Astrocyte (in vitro differentiated cells and primary cell): ENCODE results near the gene GLB1L2. TPM values are rescaled to one million over a fixed set of nuclear protein-coding genes. Genes with fewer than 3 reads are reported as not detected.
A peak's percentile ranks its signal among the peaks of the same experiment; 100 is the strongest.

Experiments used
- DNase-seq: peaks from one replicate; pipeline ENCODE4 v3.0.0-alpha.2; 2010; ENCODE audit warnings: low read depth
- FAIRE-seq: peaks from 2 replicates; lab custom pipeline; 2011; peaks lifted over from hg19 to GRCh38; lab: Jason Lieb, UNC
- H2AFZ ChIP-seq: 2 replicates; pipeline ENCODE4 v1.6.0; 2012; ENCODE audit warnings: low read depth, low read length, inconsistent platforms
- H3K27ac ChIP-seq: 2 replicates; pipeline ENCODE4 v1.5.1; 2011; ENCODE audit warnings: low read depth, low read length, inconsistent platforms
- H3K27me3 ChIP-seq: 2 replicates; pipeline ENCODE4 v1.6.0; 2011; ENCODE audit warnings: low read length, inconsistent platforms; ENCODE audit not compliant: insufficient read depth
- H3K36me3 ChIP-seq: 2 replicates; pipeline ENCODE4 v1.5.1; 2011; ENCODE audit warnings: low read length, inconsistent platforms; ENCODE audit not compliant: insufficient read depth
- H3K4me1 ChIP-seq: 2 replicates; pipeline ENCODE4 v1.5.1; 2011; ENCODE audit warnings: low read length, inconsistent platforms; ENCODE audit not compliant: insufficient read depth
- H3K4me2 ChIP-seq: 2 replicates; pipeline ENCODE4 v1.6.0; 2012; ENCODE audit warnings: low read length, inconsistent platforms
- H3K4me3 ChIP-seq: 2 replicates; pipeline ENCODE4 v1.5.1; 2011; ENCODE audit warnings: low read depth, mild to moderate bottlenecking, low read length, inconsistent platforms; ENCODE audit not compliant: insufficient read depth
- H3K79me2 ChIP-seq: 2 replicates; pipeline ENCODE4 v1.6.0; 2012; ENCODE audit warnings: mild to moderate bottlenecking, low read length, inconsistent platforms; ENCODE audit not compliant: insufficient read depth
- H3K9ac ChIP-seq: 2 replicates; pipeline ENCODE4 v1.6.0; 2012; ENCODE audit warnings: mild to moderate bottlenecking, low read length, inconsistent platforms
- H3K9me3 ChIP-seq: 2 replicates; pipeline ENCODE4 v1.5.1; 2012; ENCODE audit warnings: low read depth, mild to moderate bottlenecking, low read length, inconsistent platforms; ENCODE audit not compliant: insufficient read depth
- H4K20me1 ChIP-seq: 2 replicates; pipeline ENCODE4 v1.6.0; 2012; ENCODE audit warnings: low read length, inconsistent platforms; ENCODE audit not compliant: insufficient read depth
- H3K27ac Mint-ChIP-seq: one replicate; pipeline ENCODE4 v1.8.0; 2021; ENCODE audit warnings: mild to moderate bottlenecking, mixed read lengths; ENCODE audit not compliant: unreplicated experiment
- H3K27me3 Mint-ChIP-seq: one replicate; pipeline ENCODE4 v1.8.0; 2021; ENCODE audit warnings: low read depth, mixed read lengths; ENCODE audit not compliant: unreplicated experiment
- H3K36me3 Mint-ChIP-seq: one replicate; pipeline ENCODE4 v1.8.0; 2021; ENCODE audit warnings: low read depth, mixed read lengths; ENCODE audit not compliant: unreplicated experiment
- H3K4me1 Mint-ChIP-seq: one replicate; pipeline ENCODE4 v1.8.0; 2021; ENCODE audit warnings: low read depth, mixed read lengths; ENCODE audit not compliant: unreplicated experiment
- H3K4me3 Mint-ChIP-seq: one replicate; pipeline ENCODE4 v1.8.0; 2021; ENCODE audit warnings: mild to moderate bottlenecking, moderate library complexity, mixed read lengths; ENCODE audit not compliant: unreplicated experiment
- H3K9me3 Mint-ChIP-seq: one replicate; pipeline ENCODE4 v1.8.0; 2021; ENCODE audit warnings: mild to moderate bottlenecking, mixed read lengths; ENCODE audit not compliant: unreplicated experiment
- CTCF ChIP-seq: IDR thresholded peaks from 2 replicates; pipeline ENCODE4 v1.5.1; 2011; ENCODE audit warnings: low read depth, mild to moderate bottlenecking, inconsistent platforms, low read length, moderate library complexity; ENCODE audit not compliant: insufficient read depth
- EZH2 ChIP-seq: IDR thresholded peaks from 2 replicates; pipeline ENCODE4 v1.6.1; 2012; ENCODE audit warnings: mild to moderate bottlenecking, low read length, inconsistent platforms; ENCODE audit not compliant: insufficient read depth
- total RNA-seq: library from RNA; stranded (reverse); gene quantifications from 2 replicates; pipeline ENCODE4 v1.2.1, GENCODE V29; 2021

GLB1L2 gene
- total RNA-seq, 1 donor from 2014 or later: 2.8 TPM

- peak; percentile 18 for DNase-seq
- H3K4me1 Mint-ChIP-seq: no peaks in the 10 kb centered on the region
- no peak overlapping the region for H3K4me2 ChIP-seq
- no peaks in the 10 kb centered on the region for H3K36me3 Mint-ChIP-seq
- H3K4me3 ChIP-seq: no peak overlapping the region
- H3K36me3 ChIP-seq: no peaks in the 10 kb centered on the region
- H3K27ac ChIP-seq: no peak overlapping the region
- H3K27me3 ChIP-seq: no peaks in the 10 kb centered on the region
- no peaks in the 10 kb centered on the region for H3K79me2 ChIP-seq
- H3K4me1 ChIP-seq: no peaks in the 10 kb centered on the region
- no peak for FAIRE-seq
- H3K4me3 Mint-ChIP-seq: no peak overlapping the region
- peaks cover 48% of the 10 kb centered on the region for H3K27me3 Mint-ChIP-seq
- no peak overlapping the region for H3K9ac ChIP-seq
- H3K9me3 ChIP-seq: no peaks in the 10 kb centered on the region
- TF ChIP-seq EZH2: no peak
- peak; percentile 56 for TF ChIP-seq CTCF
- H2AFZ ChIP-seq: no peak overlapping the region
- H3K9me3 Mint-ChIP-seq: no peaks in the 10 kb centered on the region
- no peak overlapping the region for H3K27ac Mint-ChIP-seq
- H4K20me1 ChIP-seq: no peaks in the 10 kb centered on the region
Measured at GRCh38 chr11:134360050-134360835, 28.5 kb downstream of the GLB1L2 start.

- no peak for DNase-seq
- no peak overlapping the region for H3K27ac ChIP-seq
- no peak overlapping the region for H3K4me3 Mint-ChIP-seq
- H3K4me1 Mint-ChIP-seq: no peaks in the 10 kb centered on the region
- no peaks in the 10 kb centered on the region for H3K79me2 ChIP-seq
- no peaks in the 10 kb centered on the region for H4K20me1 ChIP-seq
- no peak overlapping the region for H3K27ac Mint-ChIP-seq
- no peak for FAIRE-seq
- no peaks in the 10 kb centered on the region for H3K4me1 ChIP-seq
- H3K36me3 ChIP-seq: no peaks in the 10 kb centered on the region
- no peak overlapping the region for H2AFZ ChIP-seq
- TF ChIP-seq EZH2: no peak
- TF ChIP-seq CTCF: no peak
- H3K4me2 ChIP-seq: no peak overlapping the region
- H3K36me3 Mint-ChIP-seq: no peaks in the 10 kb centered on the region
- peaks cover 48% of the 10 kb centered on the region for H3K27me3 Mint-ChIP-seq
- no peak overlapping the region for H3K9ac ChIP-seq
- no peaks in the 10 kb centered on the region for H3K9me3 ChIP-seq
- H3K9me3 Mint-ChIP-seq: no peaks in the 10 kb centered on the region
- H3K4me3 ChIP-seq: no peak overlapping the region
- no peaks in the 10 kb centered on the region for H3K27me3 ChIP-seq
Measured at GRCh38 chr11:134361661-134362060, 29.9 kb downstream of the GLB1L2 start.
